WI38 (cell line): ENCODE measurements around the gene PODXL.

Experiments
- H3K4me3 ChIP-seq: 2 replicates; pipeline ENCODE4 v1.5.1; 2011; ENCODE audit warnings: low read depth, mild to moderate bottlenecking, control low read depth, low read length
- CTCF ChIP-seq: IDR thresholded peaks from 2 replicates; pipeline ENCODE4 v1.5.1; 2012; ENCODE audit warnings: low read depth, mild to moderate bottlenecking, control low read depth, low read length

The PODXL gene

GRCh38 chr7:131504157-131504899, 52.1 kb downstream of the PODXL start:
- H3K4me3 ChIP-seq, result no peak overlapping the region
- TF ChIP-seq CTCF, result no peak

- TF ChIP-seq CTCF, result no peak
These were observed 52.8 kb downstream of the PODXL start for GRCh38 chr7:131503639-131504038.

GRCh38 chr7:131502810-131503508, 53.5 kb downstream of the PODXL start:
- no peak for TF ChIP-seq CTCF

More at GRCh38 chr7:131503639-131504038, 52.8 kb downstream of the PODXL start:
- no peak overlapping the region for H3K4me3 ChIP-seq

GRCh38 chr7:131501930-131502685, 54.3 kb downstream of the PODXL start:
- H3K4me3 ChIP-seq, result no peak overlapping the region
- TF ChIP-seq CTCF, result no peak

More at GRCh38 chr7:131502810-131503508, 53.5 kb downstream of the PODXL start:
- H3K4me3 ChIP-seq, result no peak overlapping the region

GRCh38 chr7:131501422-131501821, 55.0 kb downstream of the PODXL start:
- H3K4me3 ChIP-seq, result no peak overlapping the region
- TF ChIP-seq CTCF, result no peak

- no peak for TF ChIP-seq CTCF
These were observed 56.1 kb downstream of the PODXL start for GRCh38 chr7:131500357-131500756.

More at GRCh38 chr7:131500357-131500756, 56.1 kb downstream of the PODXL start:
- no peak overlapping the region for H3K4me3 ChIP-seq
